OCI-LY3 (cell line): ENCODE data around the gene DPM1.

Experiments used
- H2AFZ ChIP-seq: fragments of 200-600, 300-600 bp; shearing (Covaris generic); 2 replicates; pipeline ENCODE4 v1.6.0; 2014; ENCODE audit warnings: antibody characterized with exemption, low read depth, low read length
- H3K27ac ChIP-seq: fragments of 200-600, 300-600 bp; sonication (generic); 2 replicates; pipeline ENCODE4 v1.5.1; 2014; ENCODE audit warnings: mild to moderate bottlenecking, low read length, moderate library complexity, mixed read lengths
- H3K27me3 ChIP-seq: fragments of 200-600, 300-600 bp; sonication (generic); 2 replicates; pipeline ENCODE4 v1.6.1; 2014; ENCODE audit warnings: low read depth, low read length, mixed read lengths
- H3K36me3 ChIP-seq: fragments of 200-600, 300-600 bp; sonication (generic); replicated peaks from 2 replicates; pipeline ENCODE3; 2014; ENCODE audit warnings: low read depth, low read length, mixed read lengths
- H3K4me1 ChIP-seq: fragments of 300-600, 200-600 bp; sonication (generic); 2 replicates; pipeline ENCODE4 v1.6.1; 2014; ENCODE audit warnings: low read length, mixed read lengths
- H3K4me2 ChIP-seq: fragments of 200-600, 300-600 bp; sonication (generic); 2 replicates; pipeline ENCODE4 v1.6.1; 2014; ENCODE audit warnings: low read length, mixed read lengths
- H3K4me3 ChIP-seq: fragments of 300-600, 200-600 bp; sonication (generic); 2 replicates; pipeline ENCODE4 v1.5.1; 2014; ENCODE audit warnings: antibody characterized with exemption, mild to moderate bottlenecking, low read length, moderate library complexity
- H3K79me2 ChIP-seq: fragments of 300-600, 200-600 bp; shearing (Covaris generic); 2 replicates; pipeline ENCODE4 v1.6.1; 2014; ENCODE audit warnings: mild to moderate bottlenecking, low read length, mixed read lengths
- H3K9ac ChIP-seq: fragments of 300-600, 200-600 bp; shearing (Covaris generic); 2 replicates; pipeline ENCODE4 v1.6.0; 2014; ENCODE audit warnings: mild to moderate bottlenecking, low read length, moderate library complexity
- H3K9me3 ChIP-seq: fragments of 200-600, 300-600 bp; shearing (Covaris generic); 2 replicates; pipeline ENCODE4 v1.6.1; 2014; ENCODE audit warnings: low read length, mixed read lengths; ENCODE audit not compliant: insufficient read depth
- H4K20me1 ChIP-seq: fragments of 200-600, 300-600 bp; sonication (generic); 2 replicates; pipeline ENCODE4 v1.6.1; 2016; ENCODE audit warnings: low read length, mixed read lengths; ENCODE audit not compliant: insufficient read depth
- EZH2phosphoT487 ChIP-seq: fragments of 200-600 bp; shearing (Covaris generic); IDR thresholded peaks from 2 replicates; pipeline ENCODE4 v1.6.1; 2018; ENCODE audit warnings: antibody characterized with exemption, mixed run types, low read depth
- TF ChIP-seq, protein P1 (sequence below): fragments of 200-600, 300-600 bp; sonication (generic); IDR thresholded peaks from 2 replicates; pipeline ENCODE4 v1.5.1; 2014; ENCODE audit warnings: antibody characterized with exemption, low read length, low read depth

Gene DPM1

DNA sequence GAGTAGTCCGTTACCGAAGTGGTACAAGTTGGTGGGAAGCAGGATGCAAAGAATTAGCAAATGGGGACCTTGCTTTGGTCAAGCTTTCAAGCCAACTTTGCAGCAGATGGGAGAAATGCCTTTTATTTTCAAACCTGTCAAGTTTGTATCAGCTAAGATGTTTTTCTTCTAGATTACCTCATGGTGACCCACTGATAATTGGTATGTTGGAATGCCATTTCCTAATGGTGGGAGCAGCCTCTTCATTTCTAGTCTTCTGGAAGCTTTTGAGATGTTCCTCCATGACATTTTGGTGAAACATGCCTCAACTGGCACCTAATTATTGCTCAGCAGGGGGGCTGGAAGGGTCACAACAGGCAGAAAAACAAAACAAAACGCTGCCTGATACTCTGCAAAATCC, 70.8 kb downstream of the DPM1 start:
- Histone ChIP-seq H3K36me3 (peaks cover 48% of the 10 kb centered on the region), H4K20me1 (peaks cover 30% of the 10 kb centered on the region)

DNA sequence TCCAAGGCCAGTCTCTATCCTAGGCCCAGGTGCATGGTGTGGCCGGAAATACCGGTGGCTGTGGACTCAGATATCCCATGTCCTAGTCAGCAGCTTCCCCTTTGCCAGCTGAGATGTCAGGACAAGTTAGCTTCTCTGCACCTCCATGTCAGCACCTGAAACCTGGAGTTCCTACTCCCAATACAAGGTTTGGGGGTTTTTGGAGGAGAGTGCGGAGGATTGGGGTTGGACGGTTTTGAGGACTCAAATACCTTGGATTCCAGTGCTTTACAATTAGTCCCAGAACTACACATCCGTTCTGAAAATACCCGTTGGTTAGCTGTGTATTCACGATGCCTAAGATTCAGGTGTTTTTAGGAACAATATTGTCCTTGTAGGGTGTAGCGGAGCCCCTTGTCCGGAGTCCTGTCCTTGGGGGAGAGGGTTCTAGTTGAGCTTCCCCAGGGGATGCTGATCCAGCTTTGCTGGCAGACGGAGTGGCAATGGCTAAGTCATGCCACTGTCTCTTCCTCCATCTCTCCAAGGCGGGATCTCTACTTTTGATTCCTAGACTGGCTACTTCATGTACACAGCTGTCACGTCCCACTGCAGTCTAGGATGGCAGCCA, 72.0 kb downstream of the DPM1 start:
- no peak overlapping the region for H3K27ac ChIP-seq
- H3K4me2 ChIP-seq: no peak overlapping the region
- no peak overlapping the region for H3K4me3 ChIP-seq
- TF ChIP-seq, protein P1, sequence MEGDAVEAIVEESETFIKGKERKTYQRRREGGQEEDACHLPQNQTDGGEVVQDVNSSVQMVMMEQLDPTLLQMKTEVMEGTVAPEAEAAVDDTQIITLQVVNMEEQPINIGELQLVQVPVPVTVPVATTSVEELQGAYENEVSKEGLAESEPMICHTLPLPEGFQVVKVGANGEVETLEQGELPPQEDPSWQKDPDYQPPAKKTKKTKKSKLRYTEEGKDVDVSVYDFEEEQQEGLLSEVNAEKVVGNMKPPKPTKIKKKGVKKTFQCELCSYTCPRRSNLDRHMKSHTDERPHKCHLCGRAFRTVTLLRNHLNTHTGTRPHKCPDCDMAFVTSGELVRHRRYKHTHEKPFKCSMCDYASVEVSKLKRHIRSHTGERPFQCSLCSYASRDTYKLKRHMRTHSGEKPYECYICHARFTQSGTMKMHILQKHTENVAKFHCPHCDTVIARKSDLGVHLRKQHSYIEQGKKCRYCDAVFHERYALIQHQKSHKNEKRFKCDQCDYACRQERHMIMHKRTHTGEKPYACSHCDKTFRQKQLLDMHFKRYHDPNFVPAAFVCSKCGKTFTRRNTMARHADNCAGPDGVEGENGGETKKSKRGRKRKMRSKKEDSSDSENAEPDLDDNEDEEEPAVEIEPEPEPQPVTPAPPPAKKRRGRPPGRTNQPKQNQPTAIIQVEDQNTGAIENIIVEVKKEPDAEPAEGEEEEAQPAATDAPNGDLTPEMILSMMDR: no peak
- no peak for TF ChIP-seq EZH2phosphoT487
- no peak overlapping the region for H3K9ac ChIP-seq
- 0 out of 2 replicates have a peak, but pooled peaks cover under 1% of the 10 kb centered on the region for H3K4me1 ChIP-seq
- no peak overlapping the region for H2AFZ ChIP-seq
- H3K27me3 ChIP-seq: no peaks in the 10 kb centered on the region
- peaks cover 36% of the 10 kb centered on the region for H3K36me3 ChIP-seq
- H3K79me2 ChIP-seq: peaks cover 13% of the 10 kb centered on the region
- peaks cover 19% of the 10 kb centered on the region for H4K20me1 ChIP-seq
- H3K9me3 ChIP-seq: no peaks in the 10 kb centered on the region

More for the DNA sequence above, 70.8 kb downstream of the DPM1 start:
- no peak overlapping the region for H3K9ac ChIP-seq
- no peak overlapping the region for H3K4me2 ChIP-seq
- H3K4me3 ChIP-seq: no peak overlapping the region
- H3K4me1 ChIP-seq: peaks cover 13% of the 10 kb centered on the region
- peaks cover 26% of the 10 kb centered on the region for H3K79me2 ChIP-seq
- no peak overlapping the region for H3K27ac ChIP-seq
- no peaks in the 10 kb centered on the region for H3K27me3 ChIP-seq
- no peaks in the 10 kb centered on the region for H3K9me3 ChIP-seq
- no peak for TF ChIP-seq EZH2phosphoT487
- TF ChIP-seq, protein P1: no peak
- H2AFZ ChIP-seq: no peak overlapping the region

DNA sequence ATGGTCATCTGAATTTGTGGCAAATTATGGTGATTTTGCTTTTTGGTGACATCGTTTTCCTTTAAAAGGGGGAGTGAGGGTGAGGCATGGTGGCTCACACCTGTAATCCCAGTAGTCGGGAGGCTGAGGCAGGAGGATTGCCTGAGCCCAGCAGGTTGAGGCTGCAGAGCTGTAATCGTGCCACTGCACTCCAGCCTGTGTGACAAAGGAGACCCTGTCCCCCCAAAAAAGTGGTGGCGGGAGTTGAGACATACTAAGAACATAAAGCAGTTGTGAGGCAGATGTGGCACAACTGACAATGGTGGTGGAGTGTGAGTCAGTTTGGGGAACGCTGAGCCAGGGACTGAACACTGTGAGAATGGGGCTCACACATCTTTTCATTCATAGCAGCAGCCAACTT, 72.6 kb downstream of the DPM1 start:
- H3K9ac ChIP-seq: no peak overlapping the region
- no peak overlapping the region for H3K4me3 ChIP-seq
- no peaks in the 10 kb centered on the region for H3K27me3 ChIP-seq
- peaks cover 30% of the 10 kb centered on the region for H3K36me3 ChIP-seq
- no peak overlapping the region for H2AFZ ChIP-seq
- H3K79me2 ChIP-seq: peaks cover 9% of the 10 kb centered on the region; the same call in 1 of the 2 replicates
- H3K4me1 ChIP-seq: no peaks in the 10 kb centered on the region
- no peak overlapping the region for H3K4me2 ChIP-seq
- H4K20me1 ChIP-seq: peaks cover 14% of the 10 kb centered on the region
- H3K27ac ChIP-seq: no peak overlapping the region
- TF ChIP-seq, protein P1: no peak
- no peak for TF ChIP-seq EZH2phosphoT487
- H3K9me3 ChIP-seq: no peaks in the 10 kb centered on the region

DNA sequence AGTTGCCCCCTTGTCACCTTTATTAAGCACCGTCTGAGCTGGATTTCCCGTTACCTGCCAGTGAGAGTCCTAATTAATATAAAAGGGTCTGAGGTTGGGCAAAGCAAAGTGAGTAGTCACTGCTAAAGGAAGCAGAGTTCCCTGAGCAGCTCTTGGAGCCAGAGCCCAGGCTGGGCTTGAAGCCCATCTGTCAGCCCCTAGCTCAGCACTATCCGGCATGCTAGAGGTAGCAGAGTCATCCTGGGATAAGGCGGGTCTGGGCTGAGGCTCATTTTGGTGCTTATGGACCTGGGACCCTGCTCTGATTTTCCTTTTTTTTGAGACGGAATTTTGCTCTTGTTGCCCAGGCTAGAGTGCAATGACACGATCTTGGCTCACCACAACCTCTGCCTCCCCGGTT, 73.3 kb downstream of the DPM1 start:
- Histone ChIP-seq H3K27me3 (no peaks in the 10 kb centered on the region), H3K4me2 (no peak overlapping the region), H4K20me1 (peaks cover 11% of the 10 kb centered on the region), H2AFZ (no peak overlapping the region), H3K4me1 (no peaks in the 10 kb centered on the region), H3K9ac (no peak overlapping the region), H3K27ac (no peak overlapping the region), H3K4me3 (no peak overlapping the region), H3K36me3 (peaks cover 23% of the 10 kb centered on the region), H3K9me3 (no peaks in the 10 kb centered on the region), H3K79me2 (peaks cover 9% of the 10 kb centered on the region; the same call in 1 of the 2 replicates)
- TF ChIP-seq EZH2phosphoT487: no peak
- TF ChIP-seq, protein P1: no peak
